OCI-LY7 (cell line): ENCODE data around the gene PCDHGA12.

ENCODE experiments used
- CTCF ChIP-seq: fragments of 200-600 bp; sonication (generic); conservative IDR thresholded peaks from 2 replicates; pipeline ENCODE4 v1.5.1; 2014; ENCODE audit warnings: mild to moderate bottlenecking, antibody characterized with exemption, low read length, moderate library complexity, mixed read lengths
- EZH2phosphoT487 ChIP-seq: fragments of 200-600 bp; sonication (generic); IDR thresholded peaks from 2 replicates; pipeline ENCODE4 v1.6.1; 2018; ENCODE audit warnings: low read depth, borderline replicate concordance, mild to moderate bottlenecking, mixed run types, antibody characterized with exemption, low read length, moderate library complexity, mixed read lengths

GRCh38 chr5:141476132-141476911 lies 46.0 kb downstream of the PCDHGA12 start:
- TF ChIP-seq CTCF (no peak), EZH2phosphoT487 (no peak)
